BLaER1 (cell line): ENCODE results near the gene ATOSB.

ENCODE experiments used
- H3K27ac ChIP-seq: shearing (Covaris generic); formaldehyde crosslinking; 2 replicates; pipeline ENCODE4 v1.8.1; 2022
- H3K27me3 ChIP-seq: shearing (Covaris generic); formaldehyde crosslinking; 2 replicates; pipeline ENCODE4 v1.8.1; 2022
- H3K36me3 ChIP-seq: shearing (Covaris generic); formaldehyde crosslinking; 2 replicates; pipeline ENCODE4 v1.8.1; 2022
- H3K4me1 ChIP-seq: shearing (Covaris generic); formaldehyde crosslinking; 2 replicates; pipeline ENCODE4 v1.8.1; 2022
- H3K4me2 ChIP-seq: shearing (Covaris generic); formaldehyde crosslinking; 2 replicates; pipeline ENCODE4 v1.8.1; 2022
- H3K4me3 ChIP-seq: shearing (Covaris generic); formaldehyde crosslinking; 2 replicates; pipeline ENCODE4 v1.8.1; 2022
- H3K9ac ChIP-seq: shearing (Covaris generic); formaldehyde crosslinking; 2 replicates; pipeline ENCODE4 v1.8.1; 2022
- H3K9me3 ChIP-seq: shearing (Covaris generic); formaldehyde crosslinking; 2 replicates; pipeline ENCODE4 v1.8.1; 2022
- H4K20me1 ChIP-seq: shearing (Covaris generic); formaldehyde crosslinking; 2 replicates; pipeline ENCODE4 v1.8.1; 2022
- Cebpa-rat ChIP-seq: shearing (Covaris generic); IDR thresholded peaks from 2 replicates; pipeline ENCODE4 v1.8.1; 2022

ATOSB gene

DNA sequence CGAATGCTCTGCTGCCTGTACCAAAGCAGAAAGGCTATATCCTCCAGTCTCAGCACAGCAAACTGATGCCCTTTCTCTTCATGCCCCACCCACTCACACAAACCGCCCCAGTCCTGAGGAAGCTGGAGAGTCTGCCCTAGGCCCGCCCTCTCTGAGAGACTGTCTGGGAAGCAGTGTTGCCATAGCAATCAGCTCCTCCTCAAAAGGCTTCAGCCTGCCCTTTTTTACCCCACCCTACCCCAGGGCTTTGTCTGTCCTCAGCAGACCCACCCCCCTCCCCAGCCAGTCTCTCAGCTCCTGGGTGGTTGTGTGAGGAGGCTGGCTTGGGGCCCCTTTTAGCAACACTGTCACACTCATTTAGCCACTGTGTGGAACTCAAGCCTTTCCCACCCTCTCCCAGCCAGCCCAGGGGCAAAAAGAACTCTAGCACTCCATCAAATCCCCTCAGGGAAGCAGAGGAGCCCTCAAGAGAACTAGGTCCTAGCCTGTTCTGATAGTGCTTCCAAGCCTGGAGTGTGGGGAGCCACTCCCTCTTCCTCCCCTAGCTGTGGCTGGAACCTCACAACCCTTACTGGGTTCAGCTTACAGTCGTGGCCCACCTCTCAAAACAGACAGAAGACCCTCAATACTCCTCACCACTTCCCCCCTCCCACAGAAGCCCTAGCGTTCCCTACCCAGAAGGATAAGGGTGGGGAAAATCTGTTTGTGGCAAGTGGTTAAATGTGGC, 1.4 kb downstream of the ATOSB start:
- H3K4me3 ChIP-seq: peak overlapping the region; percentile 79
- H3K4me1 ChIP-seq: peaks cover 53% of the 10 kb centered on the region
- H3K36me3 ChIP-seq: no peaks in the 10 kb centered on the region
- no peaks in the 10 kb centered on the region for H3K9me3 ChIP-seq
- H3K9ac ChIP-seq: peak overlapping the region; percentile 80
- H4K20me1 ChIP-seq: peaks cover 37% of the 10 kb centered on the region
- H3K27me3 ChIP-seq: no peaks in the 10 kb centered on the region
- peak overlapping the region; percentile 98 for H3K4me2 ChIP-seq
- peak overlapping the region; percentile 95 for H3K27ac ChIP-seq
- no peak for TF ChIP-seq Cebpa-rat

DNA sequence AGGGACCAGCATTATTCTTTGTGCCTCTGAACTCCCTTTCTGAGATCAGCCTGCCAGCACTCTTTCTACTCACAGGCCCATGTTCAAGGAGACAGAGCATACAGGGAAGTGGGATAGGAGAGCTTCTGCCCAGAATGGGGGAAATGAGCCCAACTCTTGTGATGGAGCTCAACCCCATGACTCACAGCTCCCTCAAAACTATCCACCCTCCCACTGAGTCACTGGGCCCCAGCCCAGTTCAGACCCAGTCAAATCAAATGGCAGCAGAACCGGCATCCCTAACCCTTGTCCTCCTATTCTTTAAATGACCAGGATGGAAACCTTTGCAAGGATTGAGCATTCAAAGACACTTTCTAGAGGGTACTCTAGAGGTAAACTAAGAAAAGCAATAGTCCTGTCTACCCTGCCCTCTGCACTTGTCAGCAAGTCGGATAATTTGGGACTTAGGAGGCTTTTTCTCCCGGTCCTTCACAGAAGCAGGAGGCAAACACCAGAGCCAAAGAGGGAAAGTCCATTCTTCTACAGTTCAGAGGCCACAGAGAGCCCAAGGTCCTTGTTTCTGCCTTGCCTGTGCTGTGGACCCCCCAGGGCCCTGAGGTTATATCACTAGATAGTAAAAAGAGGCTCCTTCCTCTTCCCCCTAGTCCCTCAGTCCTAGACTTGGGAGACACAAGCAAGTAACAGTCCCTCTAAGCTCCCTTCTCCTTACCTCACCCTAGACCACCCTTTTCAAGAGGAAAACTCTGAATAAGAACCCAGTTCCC, 3.2 kb downstream of the ATOSB start:
- peaks cover 49% of the 10 kb centered on the region for H4K20me1 ChIP-seq
- peak overlapping the region; percentile 69 for H3K9ac ChIP-seq
- no peak for TF ChIP-seq Cebpa-rat
- no peaks in the 10 kb centered on the region for H3K9me3 ChIP-seq
- peaks cover 56% of the 10 kb centered on the region for H3K4me1 ChIP-seq
- H3K27ac ChIP-seq: peak overlapping the region; percentile 70
- H3K36me3 ChIP-seq: peaks cover 13% of the 10 kb centered on the region
- no peaks in the 10 kb centered on the region for H3K27me3 ChIP-seq
- H3K4me3 ChIP-seq: peak overlapping the region; percentile 74; the same call in 1 of the 2 replicates
- peak overlapping the region; percentile 98 for H3K4me2 ChIP-seq

DNA sequence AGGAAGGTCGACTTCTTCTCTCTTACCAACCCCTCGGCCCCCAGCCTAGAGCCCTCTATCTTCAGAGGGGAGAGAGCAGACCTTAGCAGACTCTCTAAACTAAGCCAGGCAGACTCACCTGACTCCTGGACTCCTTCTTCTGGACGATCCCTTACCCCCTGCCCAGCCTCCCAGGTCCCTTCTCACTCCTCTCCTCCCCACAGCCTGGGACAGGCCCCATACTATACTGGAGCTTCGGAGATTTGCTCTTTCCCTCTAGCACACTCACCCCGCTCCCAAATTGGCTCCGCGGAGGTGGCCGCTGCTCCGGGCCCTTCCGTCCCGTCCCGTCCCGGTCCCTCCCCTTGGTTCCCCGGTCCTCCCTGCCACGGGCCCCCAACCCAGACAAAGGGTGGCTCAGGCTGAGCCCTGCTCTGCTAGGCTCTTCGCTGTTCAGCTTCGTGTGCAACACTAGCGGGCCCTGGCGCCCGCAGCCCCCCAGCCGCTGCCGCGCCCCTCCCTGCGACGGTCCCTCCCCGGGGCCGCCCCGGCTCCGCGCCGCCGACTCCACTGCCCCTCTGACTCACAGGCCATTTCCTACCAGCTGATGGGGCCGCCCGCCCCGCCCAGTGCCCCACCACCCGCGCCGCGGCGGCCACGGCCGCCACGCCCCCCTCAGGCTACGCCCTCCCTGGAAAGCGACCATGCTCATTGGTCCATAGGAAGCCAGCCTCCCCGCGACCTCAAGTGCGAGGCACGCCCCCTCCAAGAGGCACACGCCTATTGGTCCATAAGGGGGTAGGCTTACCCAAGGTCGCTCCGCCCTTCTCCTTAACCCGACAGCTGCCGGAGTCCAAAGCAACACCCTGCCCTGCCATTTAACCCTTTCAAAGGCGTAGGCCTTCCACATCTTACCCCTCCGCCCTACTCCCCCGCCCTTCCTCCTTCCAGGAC, 4.4 kb downstream of the ATOSB start:
- Histone ChIP-seq H4K20me1 (peaks cover 49% of the 10 kb centered on the region), H3K36me3 (peaks cover 25% of the 10 kb centered on the region), H3K4me3 (peak overlapping the region; percentile 74), H3K4me2 (peak overlapping the region; percentile 98), H3K9me3 (no peaks in the 10 kb centered on the region), H3K4me1 (peaks cover 47% of the 10 kb centered on the region), H3K27me3 (no peaks in the 10 kb centered on the region), H3K27ac (peak overlapping the region; percentile 70), H3K9ac (peak overlapping the region; percentile 80)
- TF ChIP-seq Cebpa-rat: no peak

- Histone ChIP-seq H4K20me1 (peaks cover 49% of the 10 kb centered on the region), H3K27me3 (no peaks in the 10 kb centered on the region), H3K9ac (peak overlapping the region; percentile 80), H3K4me2 (peak overlapping the region; percentile 98), H3K4me1 (peaks cover 47% of the 10 kb centered on the region), H3K27ac (no peak overlapping the region), H3K36me3 (peaks cover 34% of the 10 kb centered on the region), H3K4me3 (no peak overlapping the region), H3K9me3 (no peaks in the 10 kb centered on the region)
- no peak for TF ChIP-seq Cebpa-rat
Observed at GRCh38 chr9:35110327-35110761, 5.3 kb downstream of the ATOSB start.

GRCh38 chr9:35108946-35109575, 6.6 kb downstream of the ATOSB start:
- Histone ChIP-seq H3K9ac (peak overlapping the region; percentile 80; the same call in 1 of the 2 replicates), H3K4me3 (no peak overlapping the region), H3K4me2 (peak overlapping the region; percentile 98)

GRCh38 chr9:35108461-35108860, 7.2 kb downstream of the ATOSB start:
- H3K9ac ChIP-seq: peak overlapping the region; percentile 22; the same call in 1 of the 2 replicates
- H3K27ac ChIP-seq: no peak overlapping the region
- H3K4me1 ChIP-seq: peaks cover 50% of the 10 kb centered on the region
- H4K20me1 ChIP-seq: peaks cover 49% of the 10 kb centered on the region
- H3K4me2 ChIP-seq: no peak overlapping the region
- peaks cover 47% of the 10 kb centered on the region for H3K36me3 ChIP-seq
- TF ChIP-seq Cebpa-rat: no peak
- H3K4me3 ChIP-seq: no peak overlapping the region
- no peaks in the 10 kb centered on the region for H3K9me3 ChIP-seq
- H3K27me3 ChIP-seq: no peaks in the 10 kb centered on the region

More at GRCh38 chr9:35108946-35109575, 6.6 kb downstream of the ATOSB start:
- Histone ChIP-seq H3K4me1 (peaks cover 49% of the 10 kb centered on the region), H3K9me3 (no peaks in the 10 kb centered on the region), H3K36me3 (peaks cover 47% of the 10 kb centered on the region), H3K27me3 (no peaks in the 10 kb centered on the region), H3K27ac (no peak overlapping the region), H4K20me1 (peaks cover 49% of the 10 kb centered on the region)
- no peak for TF ChIP-seq Cebpa-rat

GRCh38 chr9:35107297-35108290, 8.1 kb downstream of the ATOSB start:
- Histone ChIP-seq H3K4me2 (no peak overlapping the region), H4K20me1 (peaks cover 42% of the 10 kb centered on the region), H3K9me3 (no peaks in the 10 kb centered on the region), H3K4me1 (peaks cover 45% of the 10 kb centered on the region), H3K9ac (peak overlapping the region; percentile 22; the same call in 1 of the 2 replicates), H3K27me3 (no peaks in the 10 kb centered on the region), H3K4me3 (no peak overlapping the region), H3K27ac (no peak overlapping the region), H3K36me3 (peaks cover 47% of the 10 kb centered on the region)
- no peak for TF ChIP-seq Cebpa-rat

DNA sequence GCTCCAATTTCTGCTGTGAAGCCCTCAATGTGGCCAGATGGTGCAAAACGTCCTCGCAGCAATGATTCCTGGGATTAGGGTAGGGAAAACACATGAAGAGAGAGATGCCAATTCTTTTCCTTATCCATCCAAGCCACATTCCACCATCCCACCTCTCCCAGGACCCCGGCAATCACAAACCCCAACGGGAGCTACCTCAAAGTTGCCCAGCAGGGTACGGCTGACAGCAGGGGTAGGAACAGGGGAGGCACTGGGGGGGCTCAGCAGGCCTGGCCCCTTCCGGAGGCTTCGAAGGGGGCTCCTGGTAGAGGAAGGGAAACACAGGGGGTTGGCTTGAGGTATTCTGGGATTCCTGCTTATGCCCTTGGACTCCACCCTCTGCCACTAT, 9.3 kb downstream of the ATOSB start:
- no peak for TF ChIP-seq Cebpa-rat
- Histone ChIP-seq H3K9ac (no peak overlapping the region), H3K4me1 (peaks cover 48% of the 10 kb centered on the region)

More for the DNA sequence above, 9.3 kb downstream of the ATOSB start:
- Histone ChIP-seq H3K27ac (no peak overlapping the region), H4K20me1 (peaks cover 33% of the 10 kb centered on the region), H3K4me3 (no peak overlapping the region), H3K4me2 (no peak overlapping the region), H3K36me3 (peaks cover 54% of the 10 kb centered on the region), H3K27me3 (no peaks in the 10 kb centered on the region), H3K9me3 (no peaks in the 10 kb centered on the region)
